HAP-1 (cell line): ENCODE results near the gene PTPRD.

ENCODE experiments used
- DNase-seq, 2 experiments: peaks; one replicate each; pipeline ENCODE4 v3.0.0-alpha.2; 2016 to 2020; ENCODE audit warnings: low spot score in 2 of 2
- H3K27me3 ChIP-seq: fragments of 250-450 bp; sonication (Bioruptor Pico); 2 replicates; pipeline ENCODE4 v1.5.1; 2020; ENCODE audit warnings: low read depth, mild to moderate bottlenecking, moderate library complexity
- H3K36me3 ChIP-seq: fragments of 250-450 bp; sonication (Bioruptor Pico); replicated peaks from 2 replicates; pipeline ENCODE4 v1.5.1; 2020; ENCODE audit warnings: mild to moderate bottlenecking
- H3K4me1 ChIP-seq: fragments of 250-450 bp; sonication (Bioruptor Pico); 2 replicates; pipeline ENCODE4 v1.5.1; 2020; ENCODE audit warnings: mild to moderate bottlenecking
- H3K4me3 ChIP-seq: fragments of 250-450 bp; sonication (Bioruptor Pico); 2 replicates; pipeline ENCODE4 v1.5.1; 2020; ENCODE audit warnings: mild to moderate bottlenecking, moderate library complexity
- H3K9me3 ChIP-seq: fragments of 250-450 bp; sonication (Bioruptor Pico); 2 replicates; pipeline ENCODE4 v1.5.1; 2020; ENCODE audit warnings: mild to moderate bottlenecking, moderate library complexity
- in situ Hi-C: fragments of 300-500 bp; cut with MboI; formaldehyde crosslinking; loops from 3 replicates; pipeline ENCODE4 v1.14.3; 2020; ENCODE audit warnings: low sequenced_read_pairs, inconsistent platforms, mixed read lengths

PTPRD gene

DNA sequence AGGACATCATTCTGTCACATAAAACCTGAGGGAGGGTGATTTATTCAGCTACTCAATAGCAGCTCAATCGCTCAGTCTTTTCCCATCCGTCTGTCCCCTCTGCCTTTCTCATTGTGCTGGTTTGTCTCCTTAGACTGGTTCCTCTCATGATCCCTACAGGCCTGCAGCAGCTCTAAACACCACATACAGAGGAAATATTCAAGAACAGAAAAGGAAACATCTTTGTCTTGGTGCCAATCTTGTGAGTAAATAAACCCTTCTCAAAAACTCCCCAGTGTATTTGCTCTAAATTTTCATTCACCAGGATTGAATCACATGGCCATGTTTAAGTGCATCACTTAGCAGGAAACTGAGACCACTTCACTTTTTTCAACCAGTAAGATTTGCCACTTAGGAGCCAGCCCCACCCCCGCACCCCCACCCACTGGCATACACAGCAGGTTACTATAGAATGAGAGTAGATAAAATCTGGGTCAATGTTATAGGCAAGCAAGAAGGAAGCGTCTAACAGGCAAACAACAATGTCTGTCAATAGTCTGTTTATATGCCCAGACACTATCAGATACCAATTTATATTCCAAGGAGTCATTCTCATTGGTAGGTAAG, 1917.7 kb downstream of the PTPRD start:
- Histone ChIP-seq H3K4me1 (peaks cover 37% of the 10 kb centered on the region), H3K27me3 (no peaks in the 10 kb centered on the region), H3K4me3 (no peak overlapping the region), H3K9me3 (no peaks in the 10 kb centered on the region; the same call in 1 of the 2 replicates), H3K36me3 (no peaks in the 10 kb centered on the region)
- DNase-seq = no peak
- in situ Hi-C loops = no loop called here

DNA sequence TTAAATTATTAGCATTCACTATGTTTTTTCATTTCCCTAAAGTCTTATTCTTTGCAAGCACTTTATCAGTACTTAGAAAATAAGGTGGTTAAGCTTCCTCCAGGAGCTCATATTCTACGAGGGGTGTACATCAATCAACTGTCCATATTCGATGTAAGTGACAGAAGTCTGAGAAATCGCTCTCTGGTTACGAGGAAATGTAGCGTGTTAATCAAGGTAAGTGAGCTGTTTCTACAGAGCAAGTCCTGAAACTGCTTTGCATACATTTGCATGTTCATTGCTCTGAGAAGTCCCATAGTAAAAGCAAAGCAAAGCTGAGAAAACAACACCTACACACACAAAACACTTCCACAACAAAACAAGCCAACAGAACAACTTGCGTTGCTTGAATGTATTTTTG, 1919.3 kb downstream of the PTPRD start:
- in situ Hi-C loops = no loop called here
- peaks cover 25% of the 10 kb centered on the region for H3K4me1 ChIP-seq

DNA sequence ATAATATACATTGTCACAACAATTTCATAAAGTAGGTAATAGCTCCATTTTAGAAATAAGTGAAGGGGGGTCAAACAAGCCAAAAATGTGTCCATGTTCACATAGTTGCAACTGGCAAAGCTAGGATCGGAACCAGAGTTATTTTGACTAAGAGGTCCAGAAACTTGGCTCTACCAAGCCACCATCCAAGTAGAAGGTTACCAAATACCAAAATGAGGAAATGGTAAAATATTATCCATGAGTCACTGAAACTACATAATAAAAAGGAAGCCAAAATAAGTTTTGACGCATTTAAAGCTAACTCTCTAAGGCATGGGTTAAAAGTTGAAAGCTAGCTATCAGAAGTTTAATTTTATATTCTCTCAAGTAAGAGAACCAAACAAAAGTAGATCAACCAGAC, 1926.3 kb downstream of the PTPRD start:
- Histone ChIP-seq H3K9me3 (peaks cover 8% of the 10 kb centered on the region), H3K27me3 (no peaks in the 10 kb centered on the region), H3K36me3 (no peaks in the 10 kb centered on the region), H3K4me3 (no peak overlapping the region), H3K4me1 (peaks cover 4% of the 10 kb centered on the region; the same call in 1 of the 2 replicates)
- in situ Hi-C loops = no loop called here
- no peak for DNase-seq

More for the DNA sequence above, 1919.3 kb downstream of the PTPRD start:
- Histone ChIP-seq H3K9me3 (no peaks in the 10 kb centered on the region; the same call in 1 of the 2 replicates), H3K4me3 (no peak overlapping the region), H3K36me3 (no peaks in the 10 kb centered on the region), H3K27me3 (no peaks in the 10 kb centered on the region)
- DNase-seq = no peak

DNA sequence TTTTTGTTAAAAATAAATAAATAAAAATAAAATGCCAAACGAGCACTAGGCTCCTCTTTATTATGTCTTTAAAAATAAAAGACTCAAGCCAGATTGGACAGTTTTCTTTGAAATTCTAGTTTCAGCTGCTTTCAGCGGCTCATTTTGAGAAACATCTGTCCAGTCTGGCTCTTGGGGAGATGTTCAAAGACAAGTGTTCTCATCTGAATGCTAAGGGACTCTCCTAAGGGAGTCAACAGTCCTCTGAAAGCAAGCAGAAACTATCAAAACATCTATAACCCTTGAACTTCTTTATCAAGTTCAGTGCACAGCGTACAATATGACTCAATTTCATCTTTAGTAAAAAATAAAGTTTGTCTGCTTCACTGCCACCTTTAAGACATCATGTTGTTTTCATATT, 1927.0 kb downstream of the PTPRD start:
- no peaks in the 10 kb centered on the region for H3K36me3 ChIP-seq
- H3K4me1 ChIP-seq = no peaks in the 10 kb centered on the region
- H3K9me3 ChIP-seq = peaks cover 8% of the 10 kb centered on the region
- no peak for DNase-seq
- H3K4me3 ChIP-seq = no peak overlapping the region
- in situ Hi-C loops = no loop called here
- H3K27me3 ChIP-seq = no peaks in the 10 kb centered on the region

DNA sequence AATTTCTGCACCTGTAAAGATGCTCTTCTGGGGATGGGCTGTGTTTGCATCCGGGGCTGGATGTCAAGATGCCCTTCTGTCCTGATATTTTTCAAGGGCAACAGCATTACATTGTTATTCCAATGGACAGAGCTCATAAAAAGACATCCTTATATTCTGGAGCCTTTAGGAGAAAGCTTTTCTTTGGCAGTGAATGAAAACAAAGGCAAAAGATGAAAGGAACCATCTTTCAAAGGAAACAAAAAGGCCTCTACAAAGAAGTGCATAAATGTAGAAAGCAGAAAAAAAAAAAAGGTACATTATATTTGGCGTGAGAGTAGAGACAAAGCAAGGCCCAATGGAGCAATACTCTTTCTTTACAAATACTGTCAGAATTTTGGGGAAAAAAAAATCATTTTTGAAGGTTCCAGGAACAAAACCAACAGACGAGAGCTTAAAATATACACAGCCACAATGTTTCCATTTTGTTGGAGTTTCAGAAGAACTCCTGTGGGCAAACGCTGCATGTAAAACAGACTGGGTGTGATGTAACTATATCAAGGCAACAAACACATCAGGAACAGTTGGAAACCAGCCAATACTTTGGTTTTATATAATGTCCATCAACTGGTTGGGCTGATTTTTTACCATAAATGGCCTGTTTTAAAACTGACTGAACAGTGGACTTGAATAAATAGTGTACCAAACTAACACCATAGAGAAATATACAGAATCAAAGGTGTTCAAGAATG, 1927.7 kb downstream of the PTPRD start:
- in situ Hi-C loops = no loop called here
- H3K4me1 ChIP-seq = no peaks in the 10 kb centered on the region
- H3K4me3 ChIP-seq = no peak overlapping the region
- H3K27me3 ChIP-seq = no peaks in the 10 kb centered on the region
- peaks cover 8% of the 10 kb centered on the region for H3K9me3 ChIP-seq
- DNase-seq = peak in 1 of 2 experiments; percentile 57
- no peaks in the 10 kb centered on the region for H3K36me3 ChIP-seq

DNA sequence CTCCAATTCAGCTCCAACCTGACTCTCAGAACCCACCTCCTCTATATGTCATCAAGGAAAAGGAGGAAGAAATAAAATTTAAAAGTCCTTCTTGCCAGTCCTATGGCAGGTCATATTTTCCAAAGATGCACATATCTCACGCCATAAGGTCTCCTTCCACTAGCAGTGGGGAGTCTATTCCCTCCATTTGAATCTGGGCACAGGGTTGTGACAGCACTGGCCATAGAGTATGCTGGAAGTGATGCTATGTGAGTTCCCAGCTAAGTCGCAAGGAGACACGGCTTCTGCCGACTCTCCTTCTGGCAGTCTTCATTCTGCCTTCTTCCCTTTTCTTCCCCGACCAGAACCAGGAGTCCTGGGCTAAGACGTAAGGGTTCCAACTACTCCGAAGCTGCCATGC, 1929.3 kb downstream of the PTPRD start:
- Histone ChIP-seq H3K9me3 (peaks cover 8% of the 10 kb centered on the region), H3K36me3 (no peaks in the 10 kb centered on the region), H3K27me3 (no peaks in the 10 kb centered on the region), H3K4me1 (no peaks in the 10 kb centered on the region), H3K4me3 (no peak overlapping the region)
- no peak for DNase-seq
- in situ Hi-C loops = no loop called here

DNA sequence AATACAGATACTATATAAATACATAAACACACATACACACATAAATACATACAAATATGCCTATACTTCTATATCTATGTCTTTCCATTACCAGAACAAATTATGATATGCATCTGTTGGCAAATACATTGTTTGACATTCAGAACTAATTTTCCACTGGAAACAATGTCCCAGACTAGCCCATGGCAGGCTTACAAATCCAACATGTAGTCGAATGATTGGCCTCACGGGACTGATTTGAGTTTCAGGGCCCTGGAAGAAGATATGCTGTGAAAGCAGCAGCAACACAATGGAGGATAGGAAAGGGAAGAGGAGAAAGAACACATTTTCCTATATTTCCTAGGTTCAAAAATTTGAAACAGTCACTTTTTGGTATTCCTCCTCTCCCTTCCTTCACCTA, 1932.1 kb downstream of the PTPRD start:
- no peaks in the 10 kb centered on the region for H3K36me3 ChIP-seq
- H3K4me3 ChIP-seq = no peak overlapping the region
- in situ Hi-C loops = no loop called here
- no peak for DNase-seq
- H3K4me1 ChIP-seq = no peaks in the 10 kb centered on the region
- peaks cover 8% of the 10 kb centered on the region for H3K9me3 ChIP-seq
- H3K27me3 ChIP-seq = no peaks in the 10 kb centered on the region

DNA sequence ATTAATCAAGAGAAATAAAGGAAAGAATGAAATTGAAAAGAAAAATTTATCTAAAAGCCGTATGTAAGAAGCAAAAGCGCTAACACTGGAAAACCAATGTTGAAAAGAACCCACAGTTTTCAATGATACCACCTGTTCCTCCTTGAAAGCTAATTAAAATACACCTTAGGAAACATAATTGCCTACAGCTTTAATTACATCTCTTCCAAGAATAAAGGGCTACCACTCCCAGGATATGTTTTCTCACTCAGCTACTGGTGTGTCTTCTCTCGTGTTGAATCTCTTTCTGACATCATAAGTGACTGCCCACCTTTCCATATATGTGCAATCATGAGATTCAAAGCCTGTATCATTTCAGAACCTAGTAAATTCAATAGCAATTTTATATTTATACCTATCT, 1932.6 kb downstream of the PTPRD start:
- in situ Hi-C loops = no loop called here
- Histone ChIP-seq H3K27me3 (no peaks in the 10 kb centered on the region), H3K4me3 (no peak overlapping the region), H3K36me3 (no peaks in the 10 kb centered on the region), H3K9me3 (peaks cover 4% of the 10 kb centered on the region), H3K4me1 (no peaks in the 10 kb centered on the region)
- DNase-seq = no peak

DNA sequence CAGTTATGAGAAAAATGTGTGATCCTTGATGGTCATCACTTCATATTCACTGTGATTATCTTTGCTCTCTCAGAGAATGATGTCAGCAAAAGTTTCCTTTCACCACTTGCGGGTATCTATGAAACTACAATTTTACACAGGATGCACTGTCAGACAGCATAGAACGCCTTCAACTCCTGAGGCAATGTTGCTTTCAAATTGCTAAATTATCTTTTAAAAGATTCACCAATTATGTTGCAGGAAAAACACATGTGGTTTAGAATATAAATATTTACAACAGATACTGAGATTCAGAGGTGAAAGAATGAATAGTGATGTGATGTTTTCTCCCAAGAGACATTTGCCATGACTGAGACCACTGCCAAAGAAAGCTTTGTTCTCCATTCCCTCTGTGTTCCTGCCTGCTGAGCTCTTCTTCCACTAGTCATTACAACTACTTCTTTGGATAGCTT, 1933.4 kb downstream of the PTPRD start:
- no peaks in the 10 kb centered on the region for H3K27me3 ChIP-seq
- in situ Hi-C loops = no loop called here
- DNase-seq = no peak

DNA sequence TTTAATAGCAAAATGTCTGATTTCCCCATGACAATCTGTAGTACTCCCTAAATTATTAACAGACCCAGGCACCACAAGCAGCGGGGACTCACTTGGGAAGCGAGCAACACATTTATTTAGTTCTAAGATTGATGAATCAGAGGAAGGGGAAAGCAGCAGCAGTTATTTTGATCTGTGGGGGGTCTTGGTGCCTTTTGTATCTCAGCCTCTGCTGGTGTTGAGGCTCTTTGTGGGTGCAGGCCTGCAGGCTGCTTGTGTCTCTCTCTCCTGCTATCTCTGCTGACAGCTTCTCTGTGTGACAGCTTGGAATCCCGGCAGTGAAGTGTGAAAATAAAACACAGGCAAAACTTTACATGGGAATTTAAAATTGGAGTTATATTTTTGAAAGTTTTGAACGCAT, 1935.1 kb downstream of the PTPRD start:
- Histone ChIP-seq H3K36me3 (no peaks in the 10 kb centered on the region), H3K4me1 (no peaks in the 10 kb centered on the region), H3K27me3 (no peaks in the 10 kb centered on the region), H3K9me3 (no peaks in the 10 kb centered on the region), H3K4me3 (no peak overlapping the region)
- no peak for DNase-seq
- in situ Hi-C loops = no loop called here

More for the DNA sequence above, 1933.4 kb downstream of the PTPRD start:
- Histone ChIP-seq H3K4me3 (no peak overlapping the region), H3K9me3 (no peaks in the 10 kb centered on the region; the same call in 1 of the 2 replicates), H3K4me1 (no peaks in the 10 kb centered on the region), H3K36me3 (no peaks in the 10 kb centered on the region)

DNA sequence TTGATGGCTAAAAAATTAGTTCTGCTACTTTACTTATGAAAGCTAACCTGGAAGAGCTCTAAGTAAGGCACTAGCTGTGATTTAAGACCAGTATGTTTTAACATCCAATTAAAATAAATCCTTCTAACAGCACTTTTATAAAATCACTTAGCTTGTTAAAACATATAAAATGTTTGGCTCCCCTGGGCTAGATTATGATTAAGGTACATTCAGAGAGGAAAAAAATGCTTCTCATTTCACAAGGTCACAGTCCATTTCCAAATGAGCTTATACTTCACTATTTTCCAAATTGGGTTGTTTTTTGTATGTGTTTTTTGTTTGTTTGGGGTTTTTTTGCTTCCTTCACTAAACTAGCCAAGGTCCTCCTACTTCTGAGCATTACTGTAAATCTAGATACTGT, 1938.3 kb downstream of the PTPRD start:
- H3K4me3 ChIP-seq = no peak overlapping the region
- in situ Hi-C loops = no loop called here
- no peak for DNase-seq
- no peaks in the 10 kb centered on the region for H3K9me3 ChIP-seq
- H3K4me1 ChIP-seq = no peaks in the 10 kb centered on the region
- H3K36me3 ChIP-seq = no peaks in the 10 kb centered on the region
- no peaks in the 10 kb centered on the region for H3K27me3 ChIP-seq

DNA sequence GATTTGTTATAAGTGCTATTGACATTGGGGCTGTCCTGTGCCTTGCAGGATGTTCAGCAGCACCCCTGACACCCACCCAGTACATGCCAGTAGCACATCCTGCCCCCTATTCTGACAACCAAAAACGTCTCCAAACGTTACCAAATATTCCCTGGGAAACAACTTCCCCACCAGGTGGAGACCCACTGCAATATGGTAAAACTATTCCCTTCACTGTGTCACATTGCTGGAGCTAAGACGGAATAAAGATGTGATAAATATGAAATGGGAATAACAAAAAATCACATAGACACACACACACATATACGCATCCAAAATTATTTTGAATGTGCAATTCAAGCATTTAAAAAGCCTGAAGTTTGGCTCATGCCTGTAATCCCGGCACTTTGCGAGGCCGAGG, 1939.0 kb downstream of the PTPRD start:
- in situ Hi-C loops = no loop called here
- no peak overlapping the region for H3K4me3 ChIP-seq
- H3K27me3 ChIP-seq = no peaks in the 10 kb centered on the region
- no peaks in the 10 kb centered on the region for H3K36me3 ChIP-seq
- DNase-seq = no peak
- no peaks in the 10 kb centered on the region for H3K4me1 ChIP-seq
- H3K9me3 ChIP-seq = no peaks in the 10 kb centered on the region

DNA sequence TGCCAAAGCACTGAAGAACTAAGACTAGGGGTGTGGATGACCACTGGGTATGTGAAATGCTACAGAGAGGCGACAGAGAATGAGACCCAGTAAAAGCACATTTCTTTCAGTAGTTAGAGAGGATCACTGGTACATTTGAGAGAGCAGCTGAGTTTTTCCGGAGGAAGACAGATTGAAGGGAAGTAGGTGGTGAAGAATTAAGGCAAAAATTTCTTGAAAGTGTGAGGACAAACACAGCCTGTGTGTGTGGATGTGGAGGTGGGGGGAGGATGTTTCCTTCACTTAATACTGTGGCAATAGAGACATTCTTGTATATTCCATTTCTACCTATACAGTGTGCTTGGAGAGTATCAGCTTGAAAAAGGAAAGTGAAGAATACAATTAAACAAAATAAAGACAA, 1942.1 kb downstream of the PTPRD start:
- H3K36me3 ChIP-seq = no peaks in the 10 kb centered on the region
- in situ Hi-C loops = no loop called here
- no peak overlapping the region for H3K4me3 ChIP-seq
- no peaks in the 10 kb centered on the region for H3K9me3 ChIP-seq
- no peaks in the 10 kb centered on the region; the same call in 1 of the 2 replicates for H3K4me1 ChIP-seq
- H3K27me3 ChIP-seq = no peaks in the 10 kb centered on the region
- no peak for DNase-seq

DNA sequence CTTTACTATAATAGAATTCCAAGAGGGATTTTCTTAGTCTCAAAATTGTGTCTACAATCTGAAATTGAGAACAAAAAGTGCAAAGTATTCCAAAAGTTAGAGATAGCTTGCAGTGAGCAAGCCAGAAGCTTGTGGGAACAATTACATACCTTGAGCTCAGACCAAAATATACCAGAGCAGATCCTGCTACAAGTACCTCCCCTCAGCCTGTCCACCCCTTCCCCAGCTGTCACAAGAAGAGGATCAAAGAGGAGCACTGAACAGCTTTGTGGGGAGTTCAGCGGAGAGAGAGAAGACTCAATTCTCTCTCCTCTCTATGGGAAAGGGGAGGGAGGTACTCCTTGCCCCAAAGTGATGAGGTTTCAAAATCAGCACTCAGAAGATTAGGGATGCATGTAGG, 1944.1 kb downstream of the PTPRD start:
- Histone ChIP-seq H3K36me3 (no peaks in the 10 kb centered on the region), H3K9me3 (no peaks in the 10 kb centered on the region), H3K27me3 (no peaks in the 10 kb centered on the region), H3K4me1 (no peaks in the 10 kb centered on the region; the same call in none of the 2 replicates), H3K4me3 (no peak overlapping the region)
- DNase-seq = no peak
- in situ Hi-C loops = no loop called here
